ENCODE results near the gene PLSCR1.
"Not testable (repeated sequence)": the region's sequence is repeated elsewhere in the genome, so short reads cannot be mapped to it uniquely, and the experiment has no call there.

Gene PLSCR1

GRCh38 chr3:146524961-146525360 lies 19.4 kb downstream of the PLSCR1 start:
- ChIA-PET POLR2A (no interaction called here), CTCF (no interaction called here)
- TF ChIP-seq HDGF (IDR thresholded peaks at IDR 0.05; ENCODE audit: borderline replicate concordance) (no peak), FOXK2 (IDR thresholded peaks at IDR 0.05) (no peak), ELF4 (IDR thresholded peaks at IDR 0.05) (no peak), BHLHE40 (IDR thresholded peaks at IDR 0.05; ENCODE audit: borderline replicate concordance) (no peak), CTBP1 (IDR thresholded peaks at IDR 0.05; ENCODE audit: borderline replicate concordance) (no peak), NFRKB (IDR thresholded peaks at IDR 0.05) (no peak), SUZ12 (IDR thresholded peaks at IDR 0.05) (no peak), FOXA1 (IDR thresholded peaks at IDR 0.05) (no peak), ZNF384 (IDR thresholded peaks at IDR 0.05) (no peak), PKNOX1 (IDR thresholded peaks at IDR 0.05) (no peak), SP1 (IDR thresholded peaks at IDR 0.05) (no peak), TARDBP (IDR thresholded peaks at IDR 0.05) (no peak), FOXM1 (IDR thresholded peaks at IDR 0.05; ENCODE audit: borderline replicate concordance) (no peak), L3MBTL2 (conservative IDR thresholded peaks at IDR 0.05) (no peak), ARNT (IDR thresholded peaks at IDR 0.05) (no peak), LEF1 (IDR thresholded peaks at IDR 0.05; ENCODE audit: borderline replicate concordance) (no peak)
- no peak for DNase-seq (ENCODE audit: extremely low spot score)

GRCh38 chr3:146523531-146523930 lies 20.9 kb downstream of the PLSCR1 start:
- ChIA-PET CTCF (no interaction called here), POLR2A (no interaction called here)
- no peak for DNase-seq (ENCODE audit: extremely low spot score)
- TF ChIP-seq PKNOX1 (IDR thresholded peaks at IDR 0.05) (no peak), NFRKB (IDR thresholded peaks at IDR 0.05) (no peak), FOXA1 (IDR thresholded peaks at IDR 0.05) (no peak), SP1 (IDR thresholded peaks at IDR 0.05) (no peak), FOXK2 (IDR thresholded peaks at IDR 0.05) (no peak), BHLHE40 (IDR thresholded peaks at IDR 0.05; ENCODE audit: borderline replicate concordance) (no peak)

GRCh38 chr3:146522174-146523158 lies 21.9 kb downstream of the PLSCR1 start:
- POLR2A ChIA-PET; DNase-seq (ENCODE audit: extremely low spot score); CTCF ChIA-PET: not testable (repeated sequence)

GRCh38 chr3:146521394-146521793 lies 23.0 kb downstream of the PLSCR1 start:
- ChIA-PET CTCF (no interaction called here), POLR2A (no interaction called here)
- TF ChIP-seq FOXM1 (IDR thresholded peaks at IDR 0.05; ENCODE audit: borderline replicate concordance) (no peak), NFRKB (IDR thresholded peaks at IDR 0.05) (no peak), FOXK2 (IDR thresholded peaks at IDR 0.05) (no peak)
- DNase-seq (ENCODE audit: extremely low spot score) = no peak

GRCh38 chr3:146519810-146520209 lies 24.6 kb downstream of the PLSCR1 start:
- TF ChIP-seq SUZ12 (IDR thresholded peaks at IDR 0.05) (no peak), ELF4 (IDR thresholded peaks at IDR 0.05) (no peak)
- no peak for DNase-seq (ENCODE audit: extremely low spot score)
- ChIA-PET POLR2A (no interaction called here), CTCF (no interaction called here)

GRCh38 chr3:146517684-146518435 lies 26.5 kb downstream of the PLSCR1 start:
- no peak for DNase-seq (ENCODE audit: extremely low spot score)
- POLR2A ChIA-PET = no interaction called here
- TF ChIP-seq BHLHE40 (IDR thresholded peaks at IDR 0.05; ENCODE audit: borderline replicate concordance) (no peak), SP1 (IDR thresholded peaks at IDR 0.05) (no peak), ARNT (IDR thresholded peaks at IDR 0.05) (no peak), TARDBP (IDR thresholded peaks at IDR 0.05) (no peak), FOXK2 (IDR thresholded peaks at IDR 0.05) (no peak), CTBP1 (IDR thresholded peaks at IDR 0.05; ENCODE audit: borderline replicate concordance) (no peak)

GRCh38 chr3:146513386-146514051 lies 30.9 kb downstream of the PLSCR1 start:
- CTCF ChIA-PET = no interaction called here
- DNase-seq (ENCODE audit: extremely low spot score) = no peak

More at GRCh38 chr3:146517684-146518435, 26.5 kb downstream of the PLSCR1 start:
- CTCF ChIA-PET = no interaction called here

More at GRCh38 chr3:146513386-146514051, 30.9 kb downstream of the PLSCR1 start:
- POLR2A ChIA-PET = no interaction called here
- TF ChIP-seq SP1 (IDR thresholded peaks at IDR 0.05) (no peak), FOXA1 (IDR thresholded peaks at IDR 0.05) (no peak), PKNOX1 (IDR thresholded peaks at IDR 0.05) (no peak), TARDBP (IDR thresholded peaks at IDR 0.05) (no peak), SUZ12 (IDR thresholded peaks at IDR 0.05) (no peak), LEF1 (IDR thresholded peaks at IDR 0.05; ENCODE audit: borderline replicate concordance) (no peak), CTBP1 (IDR thresholded peaks at IDR 0.05; ENCODE audit: borderline replicate concordance) (no peak), BHLHE40 (IDR thresholded peaks at IDR 0.05; ENCODE audit: borderline replicate concordance) (no peak), FOXM1 (IDR thresholded peaks at IDR 0.05; ENCODE audit: borderline replicate concordance) (no peak)
